Measurements from ENCODE around the gene DCUN1D4.

GRCh38 chr4:51851090-51851936 lies 8.4 kb downstream of the DCUN1D4 start:
- TF ChIP-seq ELF1 (IDR thresholded peaks at IDR 0.05; ENCODE audit: borderline replicate concordance, low read depth) (no peak), EZH2 (IDR thresholded peaks at IDR 0.05) (no peak), POLR2AphosphoS5 (IDR thresholded peaks at IDR 0.05; ENCODE audit: low read depth, low read length) (no peak), CTCF (IDR thresholded peaks at IDR 0.05 in 2 of 3, conservative IDR thresholded peaks at IDR 0.05 in 1 of 3; ENCODE audit: borderline replicate concordance in 1 of 3, insufficient read depth in 1 of 3, low read depth in 2 of 3, low read length in 2 of 3) (no peak), POLR2A (IDR thresholded peaks at IDR 0.05; ENCODE audit: borderline replicate concordance, extremely low read depth, insufficient read depth, insufficient read length) (no peak), RAD21 (IDR thresholded peaks at IDR 0.05; ENCODE audit: low read depth) (no peak), MAX (IDR thresholded peaks at IDR 0.05) (no peak), FOSL1 (IDR thresholded peaks at IDR 0.05; ENCODE audit: low read depth) (no peak), TCF7L2 (IDR thresholded peaks at IDR 0.05; ENCODE audit: borderline replicate concordance, extremely low read depth, insufficient read depth, insufficient read length) (no peak)
